Hematopoietic multipotent progenitor cell (in vitro differentiated cells): ENCODE results near the gene CDK6. TPM values are rescaled to one million over a fixed set of nuclear protein-coding genes. Genes with fewer than 3 reads are reported as not detected.

Experiments
- DNase-seq, 3 donors: peaks; one replicate each; pipeline ENCODE4 v3.0.0-alpha.2; 2011 to 2015; ENCODE audit warnings: low read depth in 2 of 3, low spot score in 2 of 3
- total RNA-seq: library from RNA; depleted of rRNA; stranded (reverse); fragments of >200 nt; gene quantifications from one replicate; pipeline ENCODE4 v1.2.3, GENCODE V29; 2012

CDK6 gene
- total RNA-seq, 1 donor: 627 TPM

DNA sequence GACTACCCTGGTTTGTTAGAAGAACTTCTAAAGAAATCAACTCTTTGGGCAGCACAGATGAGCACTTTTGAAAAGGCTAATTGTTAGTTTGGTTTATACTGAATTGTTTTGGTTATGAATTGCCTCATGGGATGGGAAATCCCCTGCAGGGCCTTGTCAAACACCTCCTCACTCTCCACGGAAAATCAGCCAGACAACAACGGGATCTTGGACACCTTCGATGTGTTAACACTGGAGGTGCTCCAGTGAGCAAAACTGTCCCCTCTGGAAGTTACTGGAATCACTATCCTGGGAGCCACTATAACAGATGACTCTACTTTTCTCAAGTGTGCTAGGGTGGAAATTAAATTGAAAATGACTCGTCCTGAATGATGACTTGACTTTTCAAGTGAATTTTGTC lies 38.7 kb downstream of the CDK6 start:
- DNase-seq: peak in 1 of 3 donors; percentile 20

- no peak for DNase-seq
Measured at GRCh38 chr7:92797284-92797683, 39.1 kb downstream of the CDK6 start.

- no peak for DNase-seq
Measured at GRCh38 chr7:92794831-92795230, 41.5 kb downstream of the CDK6 start.

GRCh38 chr7:92794391-92794790 lies 42.0 kb downstream of the CDK6 start:
- no peak for DNase-seq

DNA sequence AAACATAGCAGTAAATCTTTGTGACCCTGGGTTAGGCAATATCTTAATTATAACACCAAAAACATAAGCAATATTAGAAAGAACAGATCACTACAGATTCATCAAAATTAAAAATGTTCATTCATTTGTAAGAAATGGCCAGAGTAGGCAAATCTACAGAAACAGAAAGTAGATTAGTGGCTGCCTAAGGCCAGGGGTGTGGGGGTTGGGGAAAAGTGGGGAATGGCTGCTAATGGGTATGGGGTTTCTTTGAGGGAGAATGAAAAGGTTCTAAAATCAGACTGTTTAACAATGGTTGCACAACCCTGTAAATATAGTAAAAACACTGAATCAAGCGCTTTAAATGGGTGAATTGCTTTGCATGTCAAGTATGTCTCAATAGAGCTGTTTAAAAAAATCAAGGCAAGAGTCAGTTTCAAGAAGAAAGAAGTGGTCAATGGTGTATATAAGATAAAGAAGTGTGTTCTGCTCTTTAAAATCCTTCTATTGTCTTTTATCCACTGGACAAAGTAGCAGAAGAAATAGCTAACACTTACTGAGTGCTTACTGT lies 42.6 kb downstream of the CDK6 start:
- no peak for DNase-seq

DNA sequence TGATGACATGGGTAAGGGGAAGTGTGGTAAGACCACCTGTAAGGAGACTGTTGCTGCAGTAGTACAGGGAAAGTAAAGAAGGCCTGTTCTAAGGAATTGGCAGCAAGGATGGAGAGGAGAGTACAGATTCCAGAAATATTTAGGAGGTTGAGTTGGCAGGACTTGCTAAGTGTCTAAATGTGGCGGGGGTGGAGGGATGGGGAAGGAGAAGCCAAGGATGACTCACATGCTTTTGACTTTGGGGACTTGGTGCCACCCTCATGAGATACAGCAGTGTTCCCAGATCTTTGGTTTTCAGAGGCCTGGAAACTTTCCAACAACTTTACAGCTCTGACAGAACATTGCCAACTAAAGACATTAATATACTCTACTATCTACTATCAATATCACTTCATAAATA lies 45.4 kb downstream of the CDK6 start:
- no peak for DNase-seq

- DNase-seq: no peak
Measured at GRCh38 chr7:92788559-92789183, 47.7 kb downstream of the CDK6 start.

- no peak for DNase-seq
Measured at GRCh38 chr7:92785923-92786322, 50.5 kb downstream of the CDK6 start.

- no peak for DNase-seq
Measured at GRCh38 chr7:92784935-92785334, 51.4 kb downstream of the CDK6 start.

DNA sequence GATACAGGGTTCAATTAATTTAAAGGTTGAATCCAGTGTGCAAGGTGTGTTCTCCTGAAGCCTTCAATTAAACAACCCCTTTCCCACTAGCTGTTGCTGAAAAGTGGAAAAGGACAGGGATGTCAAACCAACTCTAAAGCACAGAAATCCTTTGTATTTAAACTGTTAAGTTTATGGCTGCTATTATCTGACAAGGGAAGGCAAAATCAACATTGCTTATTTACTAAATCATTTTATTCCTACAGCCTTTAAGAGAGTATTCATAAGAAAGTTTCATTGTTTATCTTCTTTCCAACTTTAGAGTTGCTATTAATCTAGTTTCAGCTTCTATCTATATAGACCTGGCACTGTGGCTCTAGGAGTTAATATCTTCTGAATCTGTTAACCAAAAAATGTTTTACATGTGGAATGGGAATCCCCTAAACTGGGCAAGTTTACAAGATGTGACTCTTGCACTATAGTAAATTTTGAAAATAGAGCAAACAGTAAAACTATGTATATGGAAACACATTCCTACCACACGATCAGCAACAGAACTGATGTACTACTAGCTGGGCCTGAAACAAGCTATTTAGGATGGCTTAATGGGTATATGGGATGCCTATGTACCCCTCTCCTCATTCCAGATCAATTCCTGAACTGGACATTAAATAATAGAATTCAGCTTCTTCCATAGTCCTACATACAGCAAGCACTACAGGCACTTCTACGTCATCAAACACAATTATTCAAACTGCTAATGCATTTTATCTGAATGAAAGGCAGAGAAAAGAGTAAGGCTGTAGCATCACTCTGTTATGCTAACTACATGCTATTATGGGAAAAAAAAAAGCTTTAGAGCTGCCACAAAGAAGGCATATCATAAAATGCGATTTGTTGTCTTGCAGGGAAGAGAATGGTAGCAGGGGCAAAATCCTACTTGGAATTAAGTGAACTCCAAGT lies 52.8 kb downstream of the CDK6 start:
- DNase-seq: no peak

GRCh38 chr7:92782855-92783254 lies 53.5 kb downstream of the CDK6 start:
- no peak for DNase-seq

DNA sequence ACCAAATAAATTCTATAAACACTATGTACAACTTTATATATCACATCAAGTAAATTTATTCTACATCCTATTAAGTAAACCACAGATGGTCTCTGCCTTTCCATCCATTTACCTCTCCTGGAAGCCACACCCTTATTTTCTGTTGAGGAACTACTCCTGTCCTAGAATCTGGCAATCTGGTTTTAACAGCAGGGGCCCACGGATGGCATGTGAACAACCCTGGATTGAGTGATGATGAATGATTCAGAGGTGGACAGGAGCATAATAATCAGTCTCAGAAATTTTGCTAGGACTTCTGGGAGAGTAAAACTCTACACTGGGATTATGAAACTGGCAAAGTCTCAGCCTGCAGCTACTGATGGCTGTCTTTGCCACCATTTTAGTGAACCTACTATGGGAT lies 54.1 kb downstream of the CDK6 start:
- no peak for DNase-seq

DNA sequence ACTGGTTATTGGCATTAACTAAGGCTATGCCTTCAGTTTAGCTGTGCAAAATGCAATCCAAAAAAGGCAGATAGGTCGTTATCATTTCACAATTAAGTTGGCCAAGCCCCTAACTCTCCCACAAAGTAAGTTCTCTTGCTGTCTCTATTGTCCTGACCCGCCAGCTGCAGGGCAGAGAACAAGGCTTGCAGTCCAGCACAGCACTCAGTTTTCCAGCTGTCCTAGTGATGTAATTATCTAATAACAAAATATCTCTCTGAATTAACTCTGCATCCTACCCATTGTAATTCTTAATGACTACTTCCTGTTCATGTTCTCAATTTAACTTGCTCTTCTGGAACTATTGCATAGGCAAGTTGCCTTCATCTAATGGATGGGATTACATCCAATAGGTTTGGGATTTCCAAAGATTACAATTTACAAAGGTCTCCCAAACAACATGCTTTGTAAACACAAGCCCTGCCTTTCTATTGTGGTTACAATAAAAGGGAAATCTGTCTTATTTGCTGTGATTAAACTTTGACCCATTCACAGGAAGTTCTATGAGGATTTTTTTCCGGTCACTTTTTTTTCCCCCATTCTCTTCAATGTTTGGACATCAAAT lies 55.2 kb downstream of the CDK6 start:
- DNase-seq: no peak

DNA sequence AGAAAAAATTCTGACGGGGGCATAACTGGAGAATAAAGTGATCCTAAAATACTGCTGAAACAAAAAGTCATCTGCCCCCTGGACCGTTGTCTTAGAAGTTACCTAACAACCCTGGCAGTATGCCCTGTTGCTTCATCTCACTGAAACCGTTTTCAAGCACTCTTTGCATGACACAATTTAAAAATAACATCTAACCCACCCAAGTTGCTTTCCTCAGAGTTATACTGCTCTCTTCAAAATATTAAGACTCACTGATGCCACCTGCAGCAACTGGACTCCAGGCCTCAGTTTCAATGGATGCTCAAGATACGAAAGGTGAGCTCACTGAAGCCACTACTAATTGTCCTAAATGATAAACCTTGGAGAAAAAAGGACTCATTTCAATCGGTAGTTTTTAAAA lies 57.4 kb downstream of the CDK6 start:
- peak in 2 of 3 donors; percentile 58 to 68 for DNase-seq

DNA sequence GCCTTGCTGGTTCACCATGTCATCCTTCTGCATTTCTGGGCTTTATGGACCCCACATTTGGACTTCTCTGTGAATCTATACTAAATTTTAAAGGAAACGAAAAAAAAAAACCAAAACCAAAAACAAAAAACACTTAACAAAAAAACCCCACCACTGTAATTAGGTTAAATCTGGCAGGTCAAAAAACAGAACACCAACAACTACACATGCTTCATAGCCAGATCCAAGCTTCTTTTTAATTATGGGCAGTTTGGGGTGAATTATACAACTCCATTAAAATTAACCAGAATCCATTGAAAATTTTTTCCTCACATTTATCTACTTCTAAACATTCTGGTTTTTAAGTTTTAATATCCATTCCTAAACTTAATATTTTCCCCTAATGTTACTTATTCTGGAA lies 58.4 kb downstream of the CDK6 start:
- no peak for DNase-seq

DNA sequence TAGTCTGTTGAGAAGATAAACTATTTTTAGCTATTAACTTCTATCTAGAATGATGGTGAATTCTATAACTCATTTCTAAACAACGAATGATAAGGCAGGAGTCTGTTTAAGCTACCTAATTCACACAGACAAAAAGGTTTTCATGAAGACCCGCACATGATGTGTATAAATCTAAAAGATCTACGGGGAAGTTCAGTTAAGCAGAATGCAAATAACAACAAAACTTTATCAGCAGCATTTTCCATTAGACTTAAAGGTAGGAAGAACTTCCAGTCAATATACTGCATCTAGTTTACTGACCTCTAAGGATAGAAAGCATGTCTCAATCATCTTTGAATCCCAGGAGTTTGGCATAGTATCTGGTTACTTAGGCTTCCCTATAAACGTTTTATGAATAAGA lies 62.6 kb downstream of the CDK6 start:
- no peak for DNase-seq

DNA sequence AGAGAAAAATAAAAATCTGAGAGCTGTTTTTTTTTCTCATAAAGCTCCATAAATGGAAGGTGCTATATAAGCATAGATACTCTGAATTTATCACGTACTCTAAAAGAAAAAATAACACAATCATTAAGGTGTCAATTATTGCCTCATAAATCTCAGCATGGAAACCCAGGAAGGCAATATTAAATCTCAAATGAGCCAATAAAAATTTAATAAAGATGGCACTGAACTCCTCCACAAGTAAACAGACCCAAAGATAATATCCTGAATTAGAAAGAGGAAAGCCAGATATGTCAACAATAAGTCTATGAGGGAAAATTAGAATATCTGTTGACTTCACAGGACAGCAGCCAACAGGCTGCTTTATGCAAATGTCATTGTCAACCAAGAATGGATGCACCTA lies 66.5 kb downstream of the CDK6 start:
- no peak for DNase-seq

- no peak for DNase-seq
Measured at GRCh38 chr7:92769394-92769699, 67.0 kb downstream of the CDK6 start.

DNA sequence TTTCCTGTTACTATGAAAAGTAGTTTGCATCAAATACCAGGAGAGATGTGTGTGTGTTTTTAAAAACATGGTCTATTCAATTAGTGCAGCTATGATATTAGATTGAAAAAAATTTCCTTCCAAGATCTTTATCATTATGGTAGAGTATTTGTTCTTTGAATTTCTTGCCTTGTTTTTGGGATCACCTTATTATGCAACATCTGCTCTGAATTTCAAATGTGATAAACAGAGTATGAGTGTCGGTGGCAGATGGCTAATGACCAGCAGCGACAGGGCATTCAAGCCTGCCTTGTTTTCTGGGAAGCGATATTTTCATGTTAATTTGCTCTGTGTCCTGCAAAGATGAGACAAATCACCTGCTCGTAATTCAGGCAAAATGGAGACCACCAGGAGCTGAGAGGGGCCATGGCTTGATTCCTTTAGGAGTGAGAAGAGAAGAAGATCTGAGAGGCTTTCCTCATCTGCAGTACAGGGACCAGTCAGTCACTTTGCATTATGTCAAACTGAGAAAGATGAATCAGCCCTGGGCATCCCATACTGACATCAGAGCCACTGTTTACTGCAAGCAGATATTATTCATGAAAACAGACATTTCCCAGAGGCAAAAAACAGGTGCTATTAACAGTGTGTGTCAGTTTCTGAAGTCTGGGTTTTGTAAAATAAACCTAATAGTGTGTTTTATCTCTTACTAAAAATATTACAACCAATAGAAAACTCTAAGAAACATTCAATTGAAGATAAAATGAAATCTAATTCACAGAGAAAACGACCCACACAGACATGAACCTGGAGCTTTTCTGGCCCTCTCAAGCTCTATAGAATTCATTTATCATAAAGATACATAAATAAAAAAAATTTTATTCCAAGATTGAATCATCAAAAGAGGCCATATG lies 67.6 kb downstream of the CDK6 start:
- DNase-seq: no peak

DNA sequence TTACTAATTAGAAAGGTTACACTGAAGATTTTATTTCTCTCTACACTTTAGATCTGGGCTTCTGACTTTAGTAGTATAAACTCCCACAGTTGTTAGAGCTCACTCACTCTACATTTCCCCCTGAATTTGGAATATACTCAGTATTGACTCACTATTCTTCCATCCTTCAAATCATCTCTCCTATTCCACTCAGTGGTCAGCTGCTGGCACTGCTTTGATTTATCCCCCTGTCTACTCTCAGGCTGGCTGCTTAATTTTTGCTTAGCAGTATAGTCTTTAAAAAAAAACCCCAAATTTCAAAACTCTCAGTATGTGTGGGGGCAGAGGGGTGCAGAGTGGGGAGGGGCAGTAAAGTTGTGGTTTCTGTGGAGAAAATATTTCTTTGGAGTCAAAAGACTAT lies 68.9 kb downstream of the CDK6 start:
- no peak for DNase-seq
